ENCODE measurements around the gene CCDC40. TPM values are rescaled to one million over a fixed set of nuclear protein-coding genes. Genes with fewer than 3 reads are reported as not detected.

Gene CCDC40
- total RNA-seq, 2 donors from 2014 or later = 21.7 to 38.9 TPM

DNA sequence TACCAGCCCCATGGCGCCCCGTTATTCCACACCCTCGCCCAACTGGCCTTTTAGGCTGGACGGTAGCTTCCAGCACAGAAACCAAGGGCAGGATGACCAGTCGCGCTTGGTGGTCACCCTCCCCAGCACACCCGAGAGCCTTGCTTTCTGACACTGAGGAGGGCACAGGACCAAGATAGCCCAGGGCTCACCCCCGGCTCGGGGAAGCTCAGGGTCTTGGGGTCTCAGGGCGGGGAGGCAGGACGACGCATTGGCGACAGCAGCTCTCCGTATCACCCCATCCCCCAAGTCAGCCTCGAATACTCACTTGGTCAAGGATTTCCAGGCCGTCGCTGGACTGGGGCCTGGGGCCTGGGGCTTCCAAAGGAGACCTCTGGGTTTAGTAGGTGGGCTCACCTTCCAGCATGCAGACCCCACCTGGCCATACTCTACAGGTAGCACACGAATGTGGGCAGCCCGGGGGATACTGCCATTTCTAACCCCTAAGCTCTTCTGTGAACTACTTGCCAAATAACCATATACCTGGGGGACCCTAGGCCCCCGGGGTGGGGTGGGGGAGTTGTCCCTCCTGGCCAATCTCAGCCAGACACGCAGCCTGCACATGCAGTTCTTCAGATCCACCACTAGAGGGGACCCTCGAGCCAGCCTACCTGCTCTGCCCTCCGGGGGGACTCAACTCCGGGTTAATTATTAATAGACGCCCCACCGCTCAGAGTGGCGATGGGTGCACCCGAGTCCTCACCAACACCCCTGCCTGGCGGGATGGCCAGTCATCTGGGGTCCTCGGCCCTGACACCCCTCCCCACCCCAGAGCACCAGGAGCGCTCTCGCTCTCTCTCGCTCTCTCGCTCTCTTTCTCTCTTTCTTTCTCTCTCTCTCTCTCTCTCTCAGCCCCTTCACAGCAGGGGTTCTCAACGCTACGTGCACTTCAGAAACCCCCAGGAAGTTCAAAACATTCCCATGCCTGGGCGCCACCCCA, 30.8 kb upstream of the CCDC40 start:
- WGBS, 2 experiments (ENCODE audit: insufficient coverage in 1 of 2, insufficient read length in 1 of 2) = 55 to 62% methylated on average over 24 to 37 of the region's 37 CpGs

DNA sequence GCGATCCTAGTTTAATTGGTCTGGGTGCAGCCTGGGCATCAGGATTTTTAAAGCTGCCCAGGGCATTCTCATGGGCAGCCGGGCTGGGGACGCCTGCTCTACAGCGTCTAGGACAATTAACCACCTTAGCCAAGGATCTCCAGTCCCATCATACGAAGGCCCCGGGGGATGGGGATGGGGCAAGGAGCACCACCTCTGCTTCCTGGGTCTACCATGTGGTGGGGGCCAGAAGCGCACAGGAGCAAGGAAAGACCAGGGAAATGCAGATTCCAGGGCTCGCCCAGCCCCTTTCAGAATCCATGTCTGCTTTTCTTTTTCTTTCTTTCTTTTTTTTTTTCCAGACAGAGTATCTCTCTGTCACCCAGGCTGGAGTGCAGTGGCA, 30.1 kb upstream of the CCDC40 start:
- Histone ChIP-seq H3K36me3 (ENCODE audit: control insufficient read depth, insufficient read depth, low read length) (peaks cover 11% of the 10 kb centered on the region), H3K27me3 (ENCODE audit: control insufficient read depth, insufficient read depth, low read length, poor library complexity, severe bottlenecking) (no peaks in the 10 kb centered on the region), H3K4me3 (ENCODE audit: low read length) (no peak overlapping the region), H3K9me3 (ENCODE audit: control insufficient read depth, low read length) (no peaks in the 10 kb centered on the region), H3K27ac (ENCODE audit: low read depth, low read length) (no peak overlapping the region), H3K9ac (ENCODE audit: extremely low read depth, low read length, poor library complexity, severe bottlenecking) (no peak overlapping the region), H3K4me1 (ENCODE audit: control insufficient read depth, insufficient read depth, low read length) (peaks cover 9% of the 10 kb centered on the region)
- Mint-ChIP-seq H3K27ac (no peak overlapping the region), H3K36me3 (ENCODE audit: low read depth) (peaks cover 31% of the 10 kb centered on the region), H3K4me1 (peaks cover 17% of the 10 kb centered on the region), H3K4me3 (peak overlapping the region; percentile 28), H3K9me3 (no peaks in the 10 kb centered on the region), H3K27me3 (ENCODE audit: insufficient read depth) (no peaks in the 10 kb centered on the region)
- DNase-seq = no peak
- 64 to 70% methylated on average over 5 to 8 of the region's 8 CpGs for WGBS, 2 experiments (ENCODE audit: insufficient coverage in 1 of 2, insufficient read length in 1 of 2)
- TF ChIP-seq, protein P1, sequence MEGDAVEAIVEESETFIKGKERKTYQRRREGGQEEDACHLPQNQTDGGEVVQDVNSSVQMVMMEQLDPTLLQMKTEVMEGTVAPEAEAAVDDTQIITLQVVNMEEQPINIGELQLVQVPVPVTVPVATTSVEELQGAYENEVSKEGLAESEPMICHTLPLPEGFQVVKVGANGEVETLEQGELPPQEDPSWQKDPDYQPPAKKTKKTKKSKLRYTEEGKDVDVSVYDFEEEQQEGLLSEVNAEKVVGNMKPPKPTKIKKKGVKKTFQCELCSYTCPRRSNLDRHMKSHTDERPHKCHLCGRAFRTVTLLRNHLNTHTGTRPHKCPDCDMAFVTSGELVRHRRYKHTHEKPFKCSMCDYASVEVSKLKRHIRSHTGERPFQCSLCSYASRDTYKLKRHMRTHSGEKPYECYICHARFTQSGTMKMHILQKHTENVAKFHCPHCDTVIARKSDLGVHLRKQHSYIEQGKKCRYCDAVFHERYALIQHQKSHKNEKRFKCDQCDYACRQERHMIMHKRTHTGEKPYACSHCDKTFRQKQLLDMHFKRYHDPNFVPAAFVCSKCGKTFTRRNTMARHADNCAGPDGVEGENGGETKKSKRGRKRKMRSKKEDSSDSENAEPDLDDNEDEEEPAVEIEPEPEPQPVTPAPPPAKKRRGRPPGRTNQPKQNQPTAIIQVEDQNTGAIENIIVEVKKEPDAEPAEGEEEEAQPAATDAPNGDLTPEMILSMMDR (conservative IDR thresholded peaks at IDR 0.05) = no peak

More for the DNA sequence above, 30.8 kb upstream of the CCDC40 start:
- H3K36me3 ChIP-seq (ENCODE audit: control insufficient read depth, insufficient read depth, low read length) = peaks cover 17% of the 10 kb centered on the region
- H3K9me3 ChIP-seq (ENCODE audit: control insufficient read depth, low read length) = peaks cover under 1% of the 10 kb centered on the region
- H3K4me1 Mint-ChIP-seq = peaks cover 17% of the 10 kb centered on the region
- TF ChIP-seq, protein P1 (conservative IDR thresholded peaks at IDR 0.05) = peak; percentile 98
- H3K4me3 ChIP-seq (ENCODE audit: low read length) = no peak overlapping the region
- H3K27ac ChIP-seq (ENCODE audit: low read depth, low read length) = no peak overlapping the region
- peaks cover 9% of the 10 kb centered on the region for H3K4me1 ChIP-seq (ENCODE audit: control insufficient read depth, insufficient read depth, low read length)
- no peaks in the 10 kb centered on the region for H3K9me3 Mint-ChIP-seq
- no peaks in the 10 kb centered on the region for H3K27me3 ChIP-seq (ENCODE audit: control insufficient read depth, insufficient read depth, low read length, poor library complexity, severe bottlenecking)
- H3K9ac ChIP-seq (ENCODE audit: extremely low read depth, low read length, poor library complexity, severe bottlenecking) = no peak overlapping the region
- H3K36me3 Mint-ChIP-seq (ENCODE audit: low read depth) = peaks cover 36% of the 10 kb centered on the region
- H3K4me3 Mint-ChIP-seq = peak overlapping the region; percentile 28
- peak overlapping the region; percentile 70 for H3K27ac Mint-ChIP-seq
- no peaks in the 10 kb centered on the region for H3K27me3 Mint-ChIP-seq (ENCODE audit: insufficient read depth)
- DNase-seq = peak; percentile 93

DNA sequence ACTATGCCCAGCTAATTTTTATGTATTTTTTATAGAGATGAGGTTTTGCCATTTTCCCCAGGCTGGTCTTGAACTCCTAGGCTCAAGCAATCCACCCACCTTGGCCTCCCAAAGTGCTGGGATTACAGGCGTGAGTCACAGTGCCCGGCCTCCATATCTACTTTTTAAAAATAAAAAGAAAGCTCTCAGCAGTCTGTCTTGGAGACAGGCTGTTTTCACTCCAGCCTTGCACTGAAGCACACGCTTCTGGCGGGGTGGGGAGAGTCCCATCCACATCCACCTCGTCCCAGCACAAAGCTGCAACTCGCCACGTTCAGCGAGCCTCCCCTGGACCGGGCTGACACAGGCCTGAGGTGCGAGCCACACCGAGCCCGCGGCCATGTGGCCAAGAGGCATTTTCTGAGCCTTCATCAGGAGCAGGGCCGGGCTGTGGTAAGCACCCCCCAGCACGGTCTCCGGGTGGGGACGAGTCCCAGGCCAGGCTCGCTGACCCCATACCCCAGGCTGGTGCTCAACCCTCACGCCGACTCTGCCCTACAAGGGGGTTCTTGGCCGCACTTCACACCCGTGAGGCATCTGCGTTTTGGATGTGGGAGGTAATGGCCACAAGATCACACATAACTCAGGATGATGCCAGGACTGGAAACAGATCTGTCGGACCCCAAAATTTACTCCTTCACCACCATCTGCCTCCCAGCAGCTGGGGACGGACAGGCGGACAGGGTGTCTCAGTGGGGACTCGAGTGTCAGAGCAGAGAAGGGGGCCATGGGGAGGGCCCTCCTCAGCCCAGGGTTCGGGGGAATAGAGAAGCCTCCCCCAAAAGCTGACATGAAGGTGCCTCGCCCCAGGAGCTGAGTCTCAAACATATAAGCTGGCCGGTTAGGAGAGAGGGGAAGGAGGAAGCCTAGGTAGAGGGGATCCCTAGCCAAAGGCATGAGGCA, 29.4 kb upstream of the CCDC40 start:
- H3K27ac ChIP-seq (ENCODE audit: low read depth, low read length) = no peak overlapping the region
- H3K9me3 ChIP-seq (ENCODE audit: control insufficient read depth, low read length) = no peaks in the 10 kb centered on the region
- no peak for DNase-seq
- Mint-ChIP-seq H3K36me3 (ENCODE audit: low read depth) (peaks cover 28% of the 10 kb centered on the region), H3K4me3 (no peak overlapping the region), H3K27me3 (ENCODE audit: insufficient read depth) (no peaks in the 10 kb centered on the region), H3K27ac (no peak overlapping the region), H3K4me1 (peaks cover 17% of the 10 kb centered on the region), H3K9me3 (no peaks in the 10 kb centered on the region)
- H3K36me3 ChIP-seq (ENCODE audit: control insufficient read depth, insufficient read depth, low read length) = peaks cover 11% of the 10 kb centered on the region
- WGBS, 2 experiments (ENCODE audit: insufficient coverage in 1 of 2, insufficient read length in 1 of 2) = 94% methylated on average over 22 to 30 of the region's 30 CpGs
- TF ChIP-seq, protein P1 (conservative IDR thresholded peaks at IDR 0.05) = no peak
- no peak overlapping the region for H3K4me3 ChIP-seq (ENCODE audit: low read length)
- H3K9ac ChIP-seq (ENCODE audit: extremely low read depth, low read length, poor library complexity, severe bottlenecking) = no peak overlapping the region
- no peaks in the 10 kb centered on the region for H3K27me3 ChIP-seq (ENCODE audit: control insufficient read depth, insufficient read depth, low read length, poor library complexity, severe bottlenecking)
- H3K4me1 ChIP-seq (ENCODE audit: control insufficient read depth, insufficient read depth, low read length) = peaks cover 9% of the 10 kb centered on the region

All from endodermal cell (in vitro differentiated cells).